CD14-positive monocyte (primary cell): ENCODE data around the gene AQP12B. TPM values are rescaled to one million over a fixed set of nuclear protein-coding genes. Genes with fewer than 3 reads are reported as not detected.

Source experiments
- DNase-seq, 3 donors: peaks; one replicate each; pipeline ENCODE4 v3.0.0-alpha.2; 2011 to 2022
- H2AFZ ChIP-seq: 2 replicates; pipeline ENCODE4 v1.6.0; 2012; ENCODE audit warnings: mild to moderate bottlenecking, low read depth, low read length, inconsistent platforms; ENCODE audit not compliant: insufficient read depth, poor library complexity, severe bottlenecking
- H3K27ac ChIP-seq, 2 donors: 1 replicate in 1 of 2; 2 replicates in 1 of 2; pipeline ENCODE4 v1.5.1; 2012 to 2013; ENCODE audit warnings: low read length in 2 of 2, control low read depth in 1 of 2, inconsistent platforms in 1 of 2, low read depth in 1 of 2, mild to moderate bottlenecking in 1 of 2
- H3K27me3 ChIP-seq, 2 donors: one replicate each; pipeline versions ENCODE4 v1.6.0 to v1.6.1; 2011 to 2013; ENCODE audit warnings: low read length in 2 of 2; ENCODE audit not compliant: control insufficient read depth in 2 of 2, insufficient read depth in 2 of 2
- H3K36me3 ChIP-seq, 2 donors: replicated peaks in 1 of 2; 1 replicate in 1 of 2; 2 replicates in 1 of 2; pipeline versions ENCODE4 v1.5.1 to v1.6.1; 2012 to 2013; ENCODE audit warnings: low read length in 2 of 2, control low read depth in 1 of 2, inconsistent platforms in 1 of 2, mild to moderate bottlenecking in 1 of 2; ENCODE audit not compliant: insufficient read depth in 2 of 2, control insufficient read depth in 1 of 2
- H3K4me1 ChIP-seq, 2 donors: 1 replicate in 1 of 2; 2 replicates in 1 of 2; pipeline versions ENCODE4 v1.5.1 to v1.6.1; 2012 to 2013; ENCODE audit warnings: low read length in 2 of 2, control low read depth in 1 of 2, inconsistent platforms in 1 of 2, mild to moderate bottlenecking in 1 of 2, moderate library complexity in 1 of 2; ENCODE audit not compliant: insufficient read depth in 2 of 2, control insufficient read depth in 1 of 2
- H3K4me2 ChIP-seq: replicated peaks from 2 replicates; pipeline ENCODE3; 2012; ENCODE audit warnings: low read length, moderate library complexity, mild to moderate bottlenecking; ENCODE audit not compliant: poor library complexity, severe bottlenecking; ENCODE audit errors: extremely low read depth
- H3K4me3 ChIP-seq, 3 experiments: fragments of 200-600 bp in 1 of 3; sonication (generic) in 1 of 3; replicated peaks in 1 of 3; 1 replicate in 2 of 3; 2 replicates in 1 of 3; pipeline ENCODE4 v1.5.1; 2011 to 2013; ENCODE audit warnings: low read length in 3 of 3, mild to moderate bottlenecking in 3 of 3, control low read depth in 2 of 3, low read depth in 2 of 3, inconsistent platforms in 1 of 3, moderate library complexity in 1 of 3
- H3K79me2 ChIP-seq: 2 replicates; pipeline ENCODE4 v1.6.0; 2012; ENCODE audit warnings: mild to moderate bottlenecking, control low read depth, inconsistent platforms, low read length, moderate library complexity; ENCODE audit not compliant: insufficient read depth
- H3K9ac ChIP-seq: 2 replicates; pipeline ENCODE4 v1.6.0; 2017; ENCODE audit warnings: low read length, mild to moderate bottlenecking; ENCODE audit not compliant: insufficient read depth, poor library complexity, severe bottlenecking
- H3K9me3 ChIP-seq, 2 donors: replicated peaks in 1 of 2; 1 replicate in 1 of 2; 2 replicates in 1 of 2; pipeline versions ENCODE4 v1.5.1 to v1.6.1; 2012 to 2013; ENCODE audit warnings: low read length in 2 of 2, control low read depth in 1 of 2; ENCODE audit not compliant: control insufficient read depth in 1 of 2, insufficient read depth in 1 of 2
- H4K20me1 ChIP-seq: 2 replicates; pipeline ENCODE4 v1.6.0; 2012; ENCODE audit warnings: mild to moderate bottlenecking, low read length, control low read depth, moderate library complexity; ENCODE audit not compliant: insufficient read depth
- H3K27ac Mint-ChIP-seq, 7 donors: one replicate each; pipeline ENCODE4 v1.8.0; 2020; ENCODE audit warnings: mild to moderate bottlenecking in 7 of 7, mixed read lengths in 7 of 7, moderate library complexity in 6 of 7, inconsistent platforms in 2 of 7
- H3K27me3 Mint-ChIP-seq, 3 donors: one replicate each; pipeline ENCODE4 v1.8.0; 2021 to 2022; ENCODE audit warnings: low read depth in 3 of 3, mild to moderate bottlenecking in 3 of 3, mixed read lengths in 3 of 3, moderate library complexity in 3 of 3, inconsistent platforms in 1 of 3
- H3K36me3 Mint-ChIP-seq, 2 donors: one replicate each; pipeline ENCODE4 v1.8.0; 2020; ENCODE audit warnings: mixed read lengths in 2 of 2, inconsistent platforms in 1 of 2, mild to moderate bottlenecking in 1 of 2
- H3K4me1 Mint-ChIP-seq: one replicate; pipeline ENCODE4 v1.8.0; 2020; ENCODE audit warnings: mild to moderate bottlenecking, mixed read lengths
- H3K4me3 Mint-ChIP-seq, 2 donors: one replicate each; pipeline ENCODE4 v1.8.0; 2020; ENCODE audit warnings: mild to moderate bottlenecking in 2 of 2, mixed read lengths in 2 of 2, moderate library complexity in 1 of 2
- H3K9me3 Mint-ChIP-seq, 7 donors: one replicate each; pipeline ENCODE4 v1.8.0; 2020 to 2022; ENCODE audit warnings: mixed read lengths in 7 of 7, mild to moderate bottlenecking in 6 of 7, moderate library complexity in 6 of 7, inconsistent platforms in 2 of 7
- WGBS: methylation state at CpG from one replicate; pipeline ENCODE4 v1.1.5; 2013; ENCODE audit warnings: missing lambda C conversion rate; ENCODE audit not compliant: insufficient coverage; 5-methylcytosine and 5-hydroxymethylcytosine counted together
- intact Hi-C, 2 donors: fragments of 100-400 bp; cut with micrococcal nuclease; formaldehyde crosslinking; loops; one replicate each; pipeline versions ENCODE4 v1.15.0 to v1.15.1; 2023
- polyA plus RNA-seq, 3 donors: library from polyadenylated mRNA; depleted of rRNA in 1 of 3; unstranded in 2 of 3; stranded (reverse) in 1 of 3; fragments of 300-500 nt in 2 of 3; fragments of >200 nt in 1 of 3; fragmentation: Illumina TruSeq in 2 of 3; gene quantifications; 1 replicate in 2 of 3; 2 replicates in 1 of 3; pipeline ENCODE4 v1.2.3, GENCODE V29; 2012 to 2021
- TF ChIP-seq, protein P1 (sequence below): fragments of 200-600 bp; IDR thresholded peaks from one replicate; pipeline ENCODE4 v1.8.0; 2022; ENCODE audit warnings: antibody characterized with exemption, mild to moderate bottlenecking

Gene AQP12B
- polyA plus RNA-seq, 3 donors = not detected

DNA sequence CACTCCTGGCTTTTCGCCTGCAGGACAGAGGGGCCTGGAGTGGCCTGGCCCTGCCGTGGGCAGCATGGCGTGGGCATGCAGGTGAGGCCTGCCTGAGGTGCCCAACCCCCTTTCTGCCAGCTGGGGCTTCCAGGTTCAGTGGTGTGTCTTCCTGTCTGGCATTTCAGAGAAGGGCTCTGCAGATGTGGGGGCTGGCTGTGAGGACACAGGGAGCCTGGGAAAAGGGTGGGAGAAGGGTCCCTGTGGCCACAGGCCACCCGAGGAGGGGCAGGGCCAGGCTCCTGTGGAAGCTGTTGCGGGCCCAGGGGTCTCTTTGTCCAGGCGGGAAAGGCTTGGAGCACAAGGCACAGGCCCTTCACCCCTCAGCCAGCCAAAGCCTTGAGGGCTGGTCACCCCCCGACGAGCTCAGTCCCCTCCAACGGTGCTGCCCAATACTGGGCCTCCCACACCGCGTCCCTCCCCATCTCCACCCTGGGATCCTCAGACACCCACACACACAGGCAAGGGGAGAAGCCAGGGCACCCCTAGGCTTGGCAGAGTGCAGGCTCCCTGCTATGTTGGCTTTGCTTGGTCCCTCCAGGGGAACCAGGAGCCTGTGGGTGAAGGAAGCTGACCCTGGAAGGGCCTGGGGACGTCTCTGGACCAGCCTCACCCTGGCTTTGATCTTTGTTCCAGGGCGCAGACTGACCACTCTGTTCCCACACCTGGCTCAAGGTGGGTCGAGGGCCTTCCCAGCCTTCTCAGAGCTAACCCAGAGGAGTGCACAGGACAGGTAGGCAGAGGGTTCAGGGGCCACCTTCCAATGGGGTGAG lies 5.3 kb upstream of the AQP12B start:
- Histone ChIP-seq H3K4me3 (no peak overlapping the region), H2AFZ (no peak overlapping the region), H3K79me2 (no peaks in the 10 kb centered on the region), H3K4me2 (no peak overlapping the region), H3K27me3 (no peaks in the 10 kb centered on the region), H3K9ac (no peak overlapping the region), H4K20me1 (no peaks in the 10 kb centered on the region), H3K36me3 (no peaks in the 10 kb centered on the region), H3K9me3 (no peaks in the 10 kb centered on the region), H3K4me1 (peaks cover 0 to 3% of the 10 kb centered on the region in 2 donors), H3K27ac (no peak overlapping the region)
- H3K27ac Mint-ChIP-seq = peak overlapping the region in 1 of 7 donors; percentile 64
- H3K27me3 Mint-ChIP-seq = peaks cover 0 to 11% (median 7%) of the 10 kb centered on the region in 3 donors
- 92% methylated on average over 12 of the region's 14 CpGs for WGBS
- H3K36me3 Mint-ChIP-seq = no peaks in the 10 kb centered on the region
- TF ChIP-seq, protein P1, sequence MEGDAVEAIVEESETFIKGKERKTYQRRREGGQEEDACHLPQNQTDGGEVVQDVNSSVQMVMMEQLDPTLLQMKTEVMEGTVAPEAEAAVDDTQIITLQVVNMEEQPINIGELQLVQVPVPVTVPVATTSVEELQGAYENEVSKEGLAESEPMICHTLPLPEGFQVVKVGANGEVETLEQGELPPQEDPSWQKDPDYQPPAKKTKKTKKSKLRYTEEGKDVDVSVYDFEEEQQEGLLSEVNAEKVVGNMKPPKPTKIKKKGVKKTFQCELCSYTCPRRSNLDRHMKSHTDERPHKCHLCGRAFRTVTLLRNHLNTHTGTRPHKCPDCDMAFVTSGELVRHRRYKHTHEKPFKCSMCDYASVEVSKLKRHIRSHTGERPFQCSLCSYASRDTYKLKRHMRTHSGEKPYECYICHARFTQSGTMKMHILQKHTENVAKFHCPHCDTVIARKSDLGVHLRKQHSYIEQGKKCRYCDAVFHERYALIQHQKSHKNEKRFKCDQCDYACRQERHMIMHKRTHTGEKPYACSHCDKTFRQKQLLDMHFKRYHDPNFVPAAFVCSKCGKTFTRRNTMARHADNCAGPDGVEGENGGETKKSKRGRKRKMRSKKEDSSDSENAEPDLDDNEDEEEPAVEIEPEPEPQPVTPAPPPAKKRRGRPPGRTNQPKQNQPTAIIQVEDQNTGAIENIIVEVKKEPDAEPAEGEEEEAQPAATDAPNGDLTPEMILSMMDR = no peak
- intact Hi-C loops = no loop called here
- no peaks in the 10 kb centered on the region for H3K9me3 Mint-ChIP-seq
- peaks cover 20% of the 10 kb centered on the region for H3K4me1 Mint-ChIP-seq
- H3K4me3 Mint-ChIP-seq = no peak overlapping the region
- no peak for DNase-seq

DNA sequence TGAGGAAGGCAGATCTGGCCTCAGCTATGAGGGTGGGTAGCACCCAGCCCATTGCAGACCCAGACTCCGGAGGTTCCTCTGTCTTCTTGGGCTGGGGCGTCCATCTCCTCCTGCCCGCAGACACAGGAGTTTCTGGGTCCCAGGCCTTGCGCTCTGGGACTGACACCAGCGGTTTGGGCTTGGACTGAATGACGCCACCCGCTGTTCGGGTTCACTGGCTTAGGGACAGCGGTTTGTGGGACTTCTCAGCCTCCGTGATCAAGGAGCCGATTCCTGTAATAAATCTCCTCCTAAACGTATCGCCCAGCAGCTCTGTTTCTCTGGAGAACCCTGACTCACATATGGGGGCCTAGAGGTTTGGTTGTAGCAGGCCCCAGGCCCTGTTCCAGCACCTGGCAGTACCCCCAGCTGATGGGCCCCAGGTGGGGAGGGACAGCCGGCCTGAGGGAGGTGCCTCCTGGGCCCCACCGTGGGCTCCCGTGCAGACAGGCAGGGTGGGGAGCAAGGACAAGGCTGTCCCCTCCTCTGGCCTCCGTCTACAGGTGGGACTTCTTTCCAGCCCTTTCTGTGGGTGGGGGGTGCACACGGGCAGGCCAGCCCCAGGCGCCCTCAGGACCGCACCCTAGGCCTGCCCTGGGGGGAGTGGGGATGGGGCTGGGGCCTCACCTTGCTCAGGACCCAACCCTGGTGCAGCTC lies 4.5 kb upstream of the AQP12B start:
- Histone ChIP-seq H3K27me3 (no peaks in the 10 kb centered on the region), H3K27ac (no peak overlapping the region), H3K9me3 (no peaks in the 10 kb centered on the region), H3K79me2 (no peaks in the 10 kb centered on the region), H3K4me2 (no peak overlapping the region), H2AFZ (no peak overlapping the region), H3K4me1 (peaks cover 0 to 3% of the 10 kb centered on the region in 2 donors), H3K9ac (no peak overlapping the region), H4K20me1 (no peaks in the 10 kb centered on the region), H3K36me3 (no peaks in the 10 kb centered on the region), H3K4me3 (no peak overlapping the region)
- Mint-ChIP-seq H3K4me3 (no peak overlapping the region), H3K36me3 (no peaks in the 10 kb centered on the region), H3K27ac (no peak overlapping the region), H3K4me1 (peaks cover 20% of the 10 kb centered on the region), H3K27me3 (peaks cover 0 to 12% (median 7%) of the 10 kb centered on the region in 3 donors), H3K9me3 (no peaks in the 10 kb centered on the region)
- TF ChIP-seq, protein P1 = no peak
- DNase-seq = no peak
- intact Hi-C loops = no loop called here
- WGBS = 89% methylated on average over 17 of the region's 20 CpGs
